Hepatic stellate cell (primary cell): Measurements from ENCODE around the gene SMIM13.

Source experiments
- DNase-seq: peaks from one replicate; pipeline ENCODE4 v3.0.0; 2011; ENCODE audit warnings: low spot score

SMIM13 gene

DNA sequence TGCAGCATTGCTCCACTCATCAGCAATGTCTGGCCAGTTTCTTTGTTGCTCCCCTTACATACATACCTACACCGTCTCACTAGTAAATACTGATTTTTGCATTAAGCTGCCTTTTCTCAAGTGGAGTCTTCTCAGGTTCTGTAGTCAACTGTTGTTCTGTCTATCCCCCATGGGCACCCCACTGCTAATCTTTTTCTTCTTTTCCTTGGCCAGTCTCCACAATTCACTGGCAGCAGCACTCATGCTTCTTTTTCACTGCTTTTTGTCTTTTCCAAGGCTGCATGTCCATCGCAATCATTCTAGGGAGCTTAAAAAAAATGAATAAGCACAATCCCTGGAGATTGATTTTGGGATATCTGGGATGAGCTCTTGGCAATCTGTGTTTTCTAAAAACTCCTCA, 28.2 kb downstream of the SMIM13 start:
- DNase-seq: no peak

DNA sequence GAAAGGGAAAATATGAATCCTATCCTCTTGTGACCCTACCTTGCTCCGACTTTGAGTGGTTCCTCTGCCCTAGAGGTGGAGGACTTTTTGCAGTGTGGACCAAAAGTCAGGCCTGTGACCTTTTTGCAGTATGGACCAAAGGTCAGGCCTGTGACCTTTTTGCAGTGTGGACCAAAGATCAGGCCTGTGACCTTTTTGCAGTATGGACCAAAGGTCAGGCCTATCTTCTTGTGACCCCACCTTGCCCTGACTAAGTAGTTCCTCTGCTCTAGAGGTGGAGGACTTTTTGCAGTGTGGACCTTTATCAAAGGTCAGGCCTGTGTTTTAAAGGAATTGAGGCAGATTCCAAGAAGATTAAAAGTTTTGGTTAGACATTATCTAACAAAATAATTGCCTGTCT, 28.7 kb downstream of the SMIM13 start:
- DNase-seq: no peak

DNA sequence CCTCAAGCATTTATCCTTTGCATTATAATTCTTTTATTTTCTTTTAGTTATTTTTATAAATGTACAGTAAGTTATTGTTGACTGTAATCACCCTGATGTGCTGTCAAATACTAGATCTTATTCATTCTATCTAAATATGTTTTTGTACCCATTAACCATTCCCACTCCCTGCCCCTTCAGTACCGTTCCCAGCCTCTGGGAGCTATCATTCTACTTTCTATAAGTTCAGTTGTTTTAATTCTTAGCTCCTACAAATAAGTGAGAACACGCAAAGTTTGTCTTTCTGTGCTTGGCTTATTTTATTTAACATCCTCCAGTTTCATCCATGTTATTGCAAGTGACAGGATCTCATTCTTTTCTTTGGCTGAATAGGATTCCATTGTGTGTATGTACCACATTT, 30.3 kb downstream of the SMIM13 start:
- DNase-seq: no peak

DNA sequence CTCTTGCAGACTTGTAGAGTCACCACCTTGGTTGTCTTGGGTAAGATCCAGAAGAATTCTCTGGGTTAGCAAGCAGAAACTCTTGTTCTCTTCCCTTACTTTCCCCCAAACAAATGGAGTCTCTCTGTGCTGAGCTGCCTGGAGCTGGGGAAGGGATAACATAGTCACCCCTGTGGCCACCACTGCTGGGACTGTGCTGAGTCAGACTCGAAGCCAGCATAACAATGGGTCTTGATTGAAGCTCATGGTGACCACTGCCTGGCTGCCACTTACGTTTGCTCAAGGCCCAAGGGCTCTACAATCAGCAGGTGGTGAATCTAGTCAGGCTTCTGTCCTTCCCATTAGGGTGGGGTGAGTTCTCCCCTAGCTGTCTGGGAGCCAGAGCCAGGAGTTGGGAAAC, 33.2 kb downstream of the SMIM13 start:
- DNase-seq: no peak

DNA sequence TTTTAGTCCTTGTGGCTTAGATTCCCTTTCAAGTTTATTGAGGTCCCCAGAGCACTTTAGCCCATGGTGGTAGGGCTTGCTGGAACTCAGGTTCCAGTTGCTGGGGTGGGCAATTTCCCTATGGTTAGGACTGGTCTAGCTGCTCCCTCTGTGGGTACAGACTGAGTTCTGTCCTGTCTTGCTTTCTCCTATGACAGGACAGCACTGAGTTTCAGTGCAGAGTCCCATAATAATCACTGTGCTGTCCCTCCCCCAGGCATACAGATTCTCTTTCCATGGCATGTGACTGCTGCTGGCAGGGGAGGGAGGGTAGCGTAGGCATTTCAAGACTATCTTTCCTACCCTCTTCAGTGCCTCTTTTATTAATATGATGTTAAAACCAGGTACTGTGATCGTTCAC, 35.0 kb downstream of the SMIM13 start:
- no peak for DNase-seq

DNA sequence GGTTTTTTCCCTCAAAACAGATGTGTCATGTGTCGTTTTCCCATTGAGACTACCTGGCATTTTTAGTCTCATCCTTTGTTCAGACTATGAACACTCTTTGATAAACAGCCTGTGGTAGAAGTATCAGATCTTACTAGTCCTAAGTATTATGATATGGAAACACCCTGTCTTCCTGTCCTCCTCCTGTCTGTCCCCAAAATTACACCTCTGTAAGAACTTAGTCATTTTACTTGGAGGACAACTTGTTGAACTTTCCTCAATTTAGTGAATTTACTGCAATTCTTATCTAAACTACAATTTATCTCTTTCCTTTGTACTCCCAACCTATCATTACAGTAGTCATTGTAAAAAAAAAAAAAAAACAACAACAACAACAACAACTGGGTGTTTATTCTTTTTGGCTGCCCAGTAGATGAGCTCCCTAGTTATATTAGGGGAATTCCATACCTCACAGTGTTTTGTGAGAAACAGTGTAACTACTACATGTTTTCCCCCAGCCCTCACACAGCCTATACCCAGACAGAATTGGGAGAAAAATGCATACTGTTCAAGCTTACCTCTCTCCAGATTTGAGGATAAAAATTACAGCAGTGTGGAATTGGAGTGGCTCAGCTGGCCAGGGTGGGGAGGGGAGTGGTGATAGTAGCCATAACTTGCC, 36.4 kb downstream of the SMIM13 start:
- DNase-seq: no peak

DNA sequence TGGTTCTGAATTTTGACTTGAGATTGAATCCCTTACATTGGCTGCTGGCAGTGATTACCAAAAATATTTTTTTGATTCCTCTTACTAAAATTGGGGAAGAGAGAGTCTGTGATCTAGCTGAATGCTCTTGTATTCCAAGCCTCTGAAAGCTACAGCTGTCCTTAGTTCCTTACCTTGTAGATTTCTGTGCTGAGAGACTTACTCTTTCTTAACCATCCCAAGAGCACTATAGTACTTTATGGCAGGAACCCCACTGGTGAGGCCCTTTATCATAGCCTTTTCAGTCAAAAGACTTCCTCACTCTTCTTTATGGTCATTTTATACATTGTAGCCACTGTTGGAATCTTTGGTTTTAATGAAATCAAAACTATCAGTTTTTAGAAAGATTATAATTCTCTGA, 37.0 kb downstream of the SMIM13 start:
- no peak for DNase-seq

DNA sequence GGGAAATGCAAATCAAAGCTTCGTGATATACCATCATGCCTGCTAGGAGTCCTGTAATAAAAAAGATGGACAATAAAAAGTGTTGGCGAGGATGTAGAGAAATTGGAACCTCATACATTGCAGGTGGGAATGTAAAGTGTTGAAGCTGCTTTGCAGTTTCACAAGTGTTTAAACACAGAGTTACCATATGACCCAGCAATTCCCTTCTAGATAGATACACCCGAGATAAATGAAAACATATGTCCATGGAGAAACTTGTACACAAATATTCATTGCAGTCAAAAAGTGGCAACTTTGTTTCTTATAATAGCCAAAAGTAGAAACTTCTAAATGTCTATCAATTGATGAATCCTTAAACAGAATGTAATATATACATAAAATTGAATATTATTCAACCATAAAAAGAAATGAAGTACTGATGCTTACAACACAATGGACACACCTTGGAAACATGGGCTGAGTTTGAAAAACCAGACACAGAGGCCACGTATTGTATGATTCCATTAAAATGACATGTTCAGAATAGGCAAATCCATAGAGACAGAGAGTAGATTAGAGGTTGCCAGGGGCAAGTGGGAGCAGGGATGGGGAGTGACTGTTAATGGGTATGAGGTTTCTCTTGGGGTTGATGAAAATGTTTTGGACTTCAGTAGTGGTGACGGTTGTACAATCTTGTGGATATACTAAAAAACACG, 38.7 kb downstream of the SMIM13 start:
- DNase-seq: no peak

DNA sequence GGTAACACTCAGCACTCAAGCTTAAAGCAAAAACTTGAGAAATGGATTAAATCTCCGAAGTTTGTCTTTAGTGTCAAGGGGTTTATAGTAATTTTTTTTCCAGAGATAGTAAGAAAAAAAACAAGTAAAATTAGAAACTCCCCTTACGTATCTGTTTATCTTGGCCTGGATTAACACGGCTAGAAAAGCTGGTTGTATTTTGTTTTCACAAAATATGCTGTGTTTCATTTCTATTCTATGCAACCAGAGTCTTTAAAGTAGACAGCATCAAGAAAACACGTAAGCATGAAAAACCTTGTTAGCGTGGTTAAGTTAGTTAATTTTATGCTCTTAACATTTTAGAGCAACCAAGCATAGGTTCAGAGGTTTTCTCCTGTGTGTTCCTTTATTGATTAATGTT, 39.6 kb downstream of the SMIM13 start:
- no peak for DNase-seq

DNA sequence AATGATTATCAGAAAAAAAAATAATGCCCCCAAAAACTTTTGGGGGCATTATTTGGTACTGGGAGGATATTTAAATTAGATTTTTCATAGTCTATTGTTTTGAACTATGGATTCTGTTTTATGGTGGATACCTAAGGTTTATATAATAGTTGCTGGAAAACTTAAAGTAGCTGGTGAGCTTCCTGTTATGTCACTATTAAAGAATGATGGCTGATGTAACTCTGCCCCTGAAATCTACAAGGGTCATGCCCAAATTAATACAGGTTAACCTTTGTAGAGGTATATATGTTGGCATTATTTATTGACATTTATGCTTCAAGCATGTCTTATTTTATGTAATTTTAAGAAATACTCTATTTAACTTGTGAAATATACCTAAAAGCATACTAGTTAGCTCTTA, 43.2 kb downstream of the SMIM13 start:
- no peak for DNase-seq

DNA sequence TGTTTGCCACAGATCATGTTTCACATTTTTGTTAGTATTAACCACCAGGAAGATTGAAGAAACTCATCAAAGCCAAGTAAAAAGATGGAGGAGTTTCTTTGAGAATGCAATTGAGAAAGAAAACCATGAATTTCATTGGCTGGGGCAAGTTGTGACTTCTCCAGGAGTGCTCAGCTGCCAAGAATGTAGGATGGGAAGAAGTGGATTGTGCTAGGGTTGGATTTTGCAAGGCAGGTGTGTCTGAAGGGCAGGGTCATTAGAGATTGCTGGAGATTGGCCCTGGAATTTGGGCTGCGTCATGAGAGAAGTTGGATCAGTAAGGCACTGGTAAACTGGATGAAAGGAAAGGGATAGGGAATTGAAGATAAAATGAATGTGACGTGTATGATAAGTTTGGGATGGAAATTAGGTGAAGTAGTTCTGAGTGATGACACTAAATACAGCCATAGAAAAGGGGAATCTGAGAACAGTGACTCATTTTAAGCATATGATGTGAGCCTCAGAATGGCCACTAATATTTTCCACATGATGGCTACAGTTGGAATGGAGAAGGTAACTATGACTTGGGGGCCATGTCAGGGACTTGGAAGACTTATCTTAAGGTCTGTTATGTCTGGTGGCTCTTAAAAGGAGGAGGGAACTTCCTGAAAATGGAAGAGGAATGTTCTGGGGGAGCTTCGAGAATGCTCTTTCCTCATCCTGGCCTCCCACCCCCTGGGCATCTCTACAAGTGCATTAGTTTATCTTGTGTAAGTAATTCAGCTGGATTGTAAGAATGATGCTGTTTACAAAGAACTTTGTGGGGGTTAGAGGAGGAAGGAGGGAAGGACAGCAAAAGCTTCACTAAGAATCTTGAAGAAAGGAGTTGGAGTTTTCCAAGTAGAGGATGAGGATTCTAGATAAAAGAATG, 45.7 kb downstream of the SMIM13 start:
- no peak for DNase-seq

DNA sequence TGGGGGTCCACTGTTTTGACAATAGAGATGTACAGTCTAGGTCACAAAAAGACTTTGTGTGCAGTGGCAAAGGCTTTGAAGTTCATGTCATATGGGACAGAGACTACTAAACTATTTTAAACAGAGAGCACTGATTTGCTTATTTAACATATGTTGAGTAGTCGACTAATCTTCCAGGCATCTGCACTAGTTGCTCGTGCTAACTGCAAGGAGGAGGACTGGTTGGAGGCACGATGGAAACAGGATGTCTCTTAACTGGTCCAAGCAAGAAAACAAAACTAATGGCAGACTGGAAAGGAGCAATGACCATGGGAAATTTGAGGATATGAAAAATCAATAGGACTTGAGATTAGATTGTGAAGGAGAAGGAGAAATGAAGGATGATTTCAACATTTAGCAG, 46.4 kb downstream of the SMIM13 start:
- DNase-seq: no peak

DNA sequence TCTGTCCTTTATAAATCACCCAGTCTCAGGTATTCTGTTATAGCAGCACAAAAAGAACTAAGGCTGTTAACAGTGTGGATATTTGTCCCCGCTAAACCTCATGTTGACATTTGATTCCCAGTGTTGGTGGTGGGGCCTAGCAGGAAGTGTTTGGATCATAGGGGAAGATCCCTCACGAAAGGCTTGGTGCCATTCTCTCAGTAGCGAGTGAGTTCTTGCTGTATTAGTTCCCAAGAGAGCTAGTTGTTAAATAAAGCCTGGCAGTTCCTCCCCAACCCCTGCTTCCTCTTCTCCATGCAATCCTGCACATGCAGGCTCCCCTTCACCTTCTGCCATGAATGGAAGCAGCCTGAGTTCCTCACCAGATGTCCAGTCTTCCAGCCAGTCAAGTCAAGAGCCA, 47.7 kb downstream of the SMIM13 start:
- DNase-seq: no peak

DNA sequence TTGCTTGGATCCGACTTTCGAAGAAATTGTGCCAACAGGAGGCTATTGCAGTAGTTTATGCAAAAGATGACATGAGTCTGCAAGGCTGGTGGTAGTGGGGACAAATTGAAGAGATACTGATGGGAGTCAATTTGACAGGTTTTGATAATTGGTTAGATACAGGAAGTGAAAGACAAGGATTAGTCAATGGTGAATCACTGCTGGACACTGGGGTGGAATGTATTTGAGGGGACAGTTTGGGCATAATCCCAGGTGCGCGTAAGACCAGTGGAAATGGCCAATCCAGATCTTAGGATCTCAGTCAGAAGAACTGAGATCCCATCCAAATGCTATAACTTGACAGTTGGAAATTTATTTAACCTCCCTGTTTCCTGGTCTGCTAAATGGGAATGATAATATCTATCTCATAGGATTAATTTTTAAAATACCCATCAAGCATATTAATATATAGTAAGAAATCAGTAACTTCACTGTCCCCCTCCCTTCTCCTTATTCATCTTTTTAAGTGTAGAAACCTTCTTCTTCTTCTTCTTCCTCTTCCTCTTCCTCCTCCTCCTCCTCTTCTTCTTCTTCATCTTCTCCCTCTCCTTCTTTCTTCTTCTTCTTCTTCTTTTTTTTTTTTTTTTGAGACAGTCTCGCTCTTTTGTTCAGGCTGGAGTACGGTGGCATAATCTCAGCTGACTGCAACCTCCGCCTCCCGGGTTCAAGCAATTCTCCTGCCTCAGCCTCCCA, 48.8 kb downstream of the SMIM13 start:
- no peak for DNase-seq

DNA sequence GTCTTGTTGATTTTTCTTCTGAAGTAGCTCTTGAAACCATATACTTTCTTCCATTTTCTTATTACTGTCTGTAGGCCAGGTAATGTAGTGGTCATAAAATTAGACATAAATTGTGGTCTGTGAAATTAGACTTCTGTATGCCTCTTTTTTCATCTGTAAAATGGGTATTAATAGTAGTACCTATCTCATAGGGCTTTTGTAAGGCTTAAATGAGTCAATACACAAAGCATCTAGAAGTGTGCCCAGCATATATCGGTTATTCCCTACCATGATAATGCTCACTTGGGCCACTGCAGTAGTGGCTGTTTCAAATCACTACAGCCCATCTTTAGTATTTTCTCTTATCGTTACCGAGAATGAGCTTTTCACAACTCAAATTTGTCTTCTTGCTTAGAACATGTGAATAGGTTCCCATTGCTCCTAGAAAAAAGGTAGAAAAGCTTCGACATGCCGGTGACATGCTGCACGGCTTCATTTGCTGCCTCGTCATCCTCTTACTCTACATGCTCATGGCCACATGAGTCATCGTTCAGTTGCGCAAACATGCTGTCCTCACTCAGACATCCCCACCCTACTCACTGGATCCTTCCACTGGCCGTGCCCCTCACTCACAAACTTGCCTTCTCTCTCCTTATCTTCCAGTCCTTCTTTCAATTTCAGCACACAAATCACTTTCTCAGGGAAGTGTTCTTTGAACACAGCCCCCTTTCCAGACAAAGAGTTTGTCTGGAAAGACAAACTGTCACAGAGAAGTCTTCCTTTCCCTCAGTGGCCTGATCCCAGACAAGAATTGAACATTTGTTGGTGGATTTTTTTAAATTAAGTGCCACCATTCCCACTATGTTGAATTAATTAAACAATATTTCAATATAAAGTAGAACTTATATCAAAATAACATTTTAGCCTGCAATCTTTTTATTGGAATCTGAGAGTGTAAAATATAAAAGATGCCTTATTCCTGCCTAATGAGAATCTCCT, 50.0 kb downstream of the SMIM13 start:
- DNase-seq: peak; percentile 59

DNA sequence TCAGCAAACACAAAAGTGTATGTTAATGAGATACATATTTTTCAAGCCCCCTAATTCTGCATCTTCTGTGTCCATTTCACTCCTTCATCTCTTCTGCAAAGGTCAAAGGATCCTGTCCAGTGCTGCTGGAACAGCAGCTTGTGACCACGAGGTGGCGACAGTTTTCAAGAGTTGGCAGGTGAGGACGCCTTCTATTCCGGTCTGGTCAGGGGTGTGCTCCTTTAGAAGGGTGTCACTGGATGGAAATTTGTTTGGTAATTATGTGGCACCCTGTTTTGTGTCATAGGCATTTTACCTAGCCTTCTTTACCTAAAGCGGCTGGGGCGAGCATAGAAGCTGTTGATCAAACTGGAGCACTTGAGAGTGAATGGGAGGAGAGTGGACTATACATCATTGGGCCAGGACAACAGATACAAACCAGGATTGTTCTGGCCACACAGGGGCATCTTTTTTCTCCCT, 50.8 kb downstream of the SMIM13 start:
- peak; percentile 70 for DNase-seq

DNA sequence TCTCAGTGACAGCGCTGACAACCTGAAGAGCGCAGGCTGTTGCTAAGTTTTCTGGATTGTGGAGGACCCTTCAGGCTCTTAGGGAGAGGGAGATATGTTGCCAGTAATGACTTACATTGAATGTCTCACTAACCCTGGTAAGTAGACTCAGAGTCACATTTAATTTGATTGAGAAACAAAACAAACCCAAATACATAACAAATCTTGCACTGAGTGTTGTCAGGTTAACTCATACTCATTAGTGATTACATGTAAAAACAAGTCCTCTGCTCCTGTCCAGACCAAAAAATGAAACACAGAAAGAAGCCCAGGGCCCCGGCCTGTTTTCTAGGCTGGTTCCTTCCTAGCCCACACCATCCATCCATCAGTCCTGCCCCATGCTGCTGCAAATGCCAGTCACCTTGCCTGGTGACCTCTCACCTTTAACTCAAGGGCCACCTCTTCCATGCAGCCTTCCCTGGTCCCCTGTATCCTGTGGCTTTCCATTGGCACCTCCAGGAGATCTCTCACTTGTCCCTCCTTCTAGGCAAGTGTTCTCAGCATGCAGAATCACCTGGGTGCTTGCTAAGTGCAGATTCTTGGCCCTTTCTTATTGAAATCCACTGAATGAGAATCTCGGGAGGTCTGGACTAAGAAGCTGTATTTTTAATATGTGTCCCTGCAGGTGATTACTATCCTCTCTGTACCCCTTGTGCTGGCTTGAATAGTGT, 52.6 kb downstream of the SMIM13 start:
- DNase-seq: no peak

DNA sequence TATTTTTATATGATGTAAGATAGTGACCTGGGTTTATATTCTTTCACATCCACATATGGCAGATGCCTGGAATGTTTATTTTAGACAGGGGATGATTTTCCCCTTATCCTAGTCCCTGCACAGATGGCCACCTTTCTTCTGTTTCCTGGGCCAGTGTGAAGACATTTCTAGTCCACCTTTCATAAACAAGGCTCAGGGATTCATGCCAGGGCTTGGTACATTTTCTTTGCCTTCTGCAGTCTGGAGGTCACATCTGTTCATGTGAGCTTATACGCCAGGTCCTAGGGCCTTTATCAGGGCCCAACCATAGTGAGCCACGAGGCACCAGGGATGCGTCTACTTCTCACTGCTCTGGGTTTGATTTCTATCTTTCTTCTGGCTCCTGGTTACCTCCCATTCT, 55.9 kb downstream of the SMIM13 start:
- DNase-seq: no peak

DNA sequence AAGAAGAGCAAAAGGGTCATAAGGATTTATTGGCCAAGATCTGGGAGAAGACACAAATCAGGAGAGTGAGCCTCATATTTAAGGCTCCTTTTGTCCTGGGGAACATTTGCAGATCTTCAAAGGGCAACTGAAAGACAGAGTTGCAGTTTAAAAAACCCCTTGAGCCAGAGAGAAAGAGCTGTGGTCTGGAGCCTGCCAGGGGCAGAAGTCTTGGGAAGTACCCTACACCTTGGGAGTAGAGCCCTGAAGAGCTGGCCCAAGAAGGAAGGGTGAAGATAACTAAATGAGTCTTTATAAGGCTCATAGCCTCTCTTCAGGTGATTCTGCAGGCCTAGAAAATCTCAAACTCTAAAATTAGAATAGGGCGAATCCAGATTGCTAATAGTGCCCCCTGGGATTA, 57.9 kb downstream of the SMIM13 start:
- no peak for DNase-seq

DNA sequence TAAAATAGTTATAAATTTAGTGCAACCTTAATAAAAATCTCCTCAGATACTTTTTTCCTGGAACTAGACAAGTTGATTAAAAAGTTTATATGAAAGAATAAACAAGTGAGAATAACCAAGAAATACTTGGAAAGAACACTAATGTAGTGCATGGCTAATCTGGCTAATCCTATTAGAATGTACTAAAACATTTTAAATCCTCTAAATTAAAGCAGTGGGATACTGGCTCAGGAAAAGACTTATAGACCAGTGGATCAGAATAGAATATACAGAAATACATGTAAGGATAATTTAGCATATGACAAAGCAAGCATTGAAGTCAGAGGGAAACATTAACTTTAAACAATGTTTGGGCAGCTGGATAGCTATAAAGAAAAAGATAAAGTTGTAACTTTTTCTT, 58.9 kb downstream of the SMIM13 start:
- DNase-seq: no peak
